Suprapubic skin (tissue), 4 donors: Measurements from ENCODE around the gene ABCC8.

Experiments
- EP300 ChIP-seq: sonication (generic); formaldehyde crosslinking; IDR thresholded peaks from one replicate; pipeline ENCODE4 v1.6.1; 2017; ENCODE audit warnings: antibody characterized with exemption
- POLR2A ChIP-seq, 2 donors: fragments of 450-650 bp; IDR thresholded peaks; one replicate each; pipeline ENCODE4 v1.6.1; 2017; ENCODE audit warnings: antibody characterized with exemption in 2 of 2, mild to moderate bottlenecking in 2 of 2, moderate library complexity in 2 of 2
- POLR2AphosphoS5 ChIP-seq, 3 donors: sonication (generic); formaldehyde crosslinking; IDR thresholded peaks; one replicate each; pipeline ENCODE4 v1.6.1; 2017; ENCODE audit warnings: antibody characterized with exemption in 3 of 3
- TF ChIP-seq, protein P1 (sequence below), 2 donors: fragments of 200-600 bp in 1 of 2; fragments of 450-650 bp in 1 of 2; sonication (generic) in 1 of 2; IDR thresholded peaks; one replicate each; pipeline ENCODE4 v1.5.1; 2016 to 2019; ENCODE audit warnings: antibody characterized with exemption in 2 of 2, mild to moderate bottlenecking in 1 of 2, moderate library complexity in 1 of 2

DNA sequence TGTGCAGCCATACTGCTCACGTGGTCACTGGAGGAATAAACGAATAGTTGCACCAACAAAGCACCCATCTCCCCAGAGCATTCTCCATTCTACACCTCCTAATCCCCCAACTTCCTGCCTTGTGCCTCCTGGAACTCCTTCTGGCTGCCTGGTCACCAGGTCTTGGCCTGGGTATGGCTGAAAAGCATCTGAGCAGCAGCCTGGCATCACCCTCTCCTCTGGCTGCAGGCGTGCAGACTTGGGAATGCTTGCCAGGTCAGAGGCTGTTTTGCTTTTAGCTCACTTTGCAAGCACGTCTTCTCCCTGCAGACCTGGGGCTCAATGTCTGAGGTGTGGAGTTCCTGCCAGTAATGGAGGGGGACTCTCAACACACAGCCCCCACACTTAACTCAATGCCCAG lies 54.9 kb downstream of the ABCC8 start:
- TF ChIP-seq, protein P1, sequence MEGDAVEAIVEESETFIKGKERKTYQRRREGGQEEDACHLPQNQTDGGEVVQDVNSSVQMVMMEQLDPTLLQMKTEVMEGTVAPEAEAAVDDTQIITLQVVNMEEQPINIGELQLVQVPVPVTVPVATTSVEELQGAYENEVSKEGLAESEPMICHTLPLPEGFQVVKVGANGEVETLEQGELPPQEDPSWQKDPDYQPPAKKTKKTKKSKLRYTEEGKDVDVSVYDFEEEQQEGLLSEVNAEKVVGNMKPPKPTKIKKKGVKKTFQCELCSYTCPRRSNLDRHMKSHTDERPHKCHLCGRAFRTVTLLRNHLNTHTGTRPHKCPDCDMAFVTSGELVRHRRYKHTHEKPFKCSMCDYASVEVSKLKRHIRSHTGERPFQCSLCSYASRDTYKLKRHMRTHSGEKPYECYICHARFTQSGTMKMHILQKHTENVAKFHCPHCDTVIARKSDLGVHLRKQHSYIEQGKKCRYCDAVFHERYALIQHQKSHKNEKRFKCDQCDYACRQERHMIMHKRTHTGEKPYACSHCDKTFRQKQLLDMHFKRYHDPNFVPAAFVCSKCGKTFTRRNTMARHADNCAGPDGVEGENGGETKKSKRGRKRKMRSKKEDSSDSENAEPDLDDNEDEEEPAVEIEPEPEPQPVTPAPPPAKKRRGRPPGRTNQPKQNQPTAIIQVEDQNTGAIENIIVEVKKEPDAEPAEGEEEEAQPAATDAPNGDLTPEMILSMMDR (IDR thresholded peaks at IDR 0.05): no peak
- TF ChIP-seq POLR2AphosphoS5 (IDR thresholded peaks at IDR 0.05) (no peak), POLR2A (IDR thresholded peaks at IDR 0.05) (no peak), EP300 (no peak)
